ENCODE data around the gene HSD11B2.
A peak's percentile ranks its signal among the peaks of the same experiment; 100 is the strongest.

The HSD11B2 gene

GRCh38 chr16:67393111-67393787, 37.7 kb upstream of the HSD11B2 start, which contains the start of gene TPPP3:
Gene TPPP3 (minus strand): TSS chr16:67393498. CDS start chr16:67391111, 2,387 bp downstream.
- H3K4me3 Mint-ChIP-seq: peak within 1 kb of the TSS; percentile 57 to 80
- DNase-seq: no peak
- H3K27me3 Mint-ChIP-seq: peaks cover 45 to 63% of the 10 kb centered on the region in 2 donors
- H3K4me1 Mint-ChIP-seq: peaks cover 19 to 52% of the 10 kb centered on the region in 2 donors
- ATAC-seq (replicated peaks): peak; percentile 36 to 37
- peak within 1 kb of the TSS; percentile 37 for H3K27ac Mint-ChIP-seq
- no peaks in the 10 kb centered on the region for H3K36me3 Mint-ChIP-seq
- no peaks in the 10 kb centered on the region for H3K9me3 Mint-ChIP-seq

- H3K4me3 Mint-ChIP-seq: peak overlapping the region; percentile 57 to 80
- H3K27me3 Mint-ChIP-seq: peaks cover 45 to 63% of the 10 kb centered on the region in 2 donors
- H3K9me3 Mint-ChIP-seq: no peaks in the 10 kb centered on the region
- DNase-seq (no peak), ATAC-seq (replicated peaks) (no peak)
- peak overlapping the region; percentile 3 for H3K27ac Mint-ChIP-seq
- no peaks in the 10 kb centered on the region for H3K36me3 Mint-ChIP-seq
- peaks cover 19 to 52% of the 10 kb centered on the region in 2 donors for H3K4me1 Mint-ChIP-seq
Observed at GRCh38 chr16:67393788-67394154, 37.1 kb upstream of the HSD11B2 start.

- Mint-ChIP-seq H3K4me3 (peak overlapping the region; percentile 54 to 80), H3K27me3 (peaks cover 45 to 63% of the 10 kb centered on the region in 2 donors), H3K36me3 (no peaks in the 10 kb centered on the region), H3K9me3 (no peaks in the 10 kb centered on the region), H3K4me1 (peaks cover 21 to 52% of the 10 kb centered on the region in 2 donors), H3K27ac (peak overlapping the region; percentile 3)
- ATAC-seq (replicated peaks): peak in 1 of 2 donors; percentile 33
- no peak for DNase-seq
Observed at GRCh38 chr16:67394155-67395104, 36.5 kb upstream of the HSD11B2 start.

GRCh38 chr16:67395105-67395457, 35.8 kb upstream of the HSD11B2 start:
- no peak overlapping the region for H3K4me3 Mint-ChIP-seq
- H3K27me3 Mint-ChIP-seq: peaks cover 45 to 63% of the 10 kb centered on the region in 2 donors
- no peak for DNase-seq
- no peaks in the 10 kb centered on the region for H3K9me3 Mint-ChIP-seq
- no peak for ATAC-seq (replicated peaks)
- H3K27ac Mint-ChIP-seq: no peak overlapping the region
- peaks cover 16 to 49% of the 10 kb centered on the region in 2 donors for H3K4me1 Mint-ChIP-seq
- H3K36me3 Mint-ChIP-seq: no peaks in the 10 kb centered on the region

GRCh38 chr16:67395458-67396158, 35.3 kb upstream of the HSD11B2 start:
- H3K4me3 Mint-ChIP-seq: no peak overlapping the region
- peaks cover 11 to 44% of the 10 kb centered on the region in 2 donors for H3K4me1 Mint-ChIP-seq
- no peak for ATAC-seq (replicated peaks)
- no peak for DNase-seq
- H3K27me3 Mint-ChIP-seq: peaks cover 40 to 60% of the 10 kb centered on the region in 2 donors
- no peaks in the 10 kb centered on the region for H3K36me3 Mint-ChIP-seq
- no peaks in the 10 kb centered on the region for H3K9me3 Mint-ChIP-seq
- H3K27ac Mint-ChIP-seq: no peak overlapping the region

- Mint-ChIP-seq H3K36me3 (no peaks in the 10 kb centered on the region), H3K4me1 (peaks cover 6 to 36% of the 10 kb centered on the region in 2 donors), H3K27ac (no peak overlapping the region), H3K27me3 (peaks cover 34 to 52% of the 10 kb centered on the region in 2 donors), H3K9me3 (no peaks in the 10 kb centered on the region), H3K4me3 (no peak overlapping the region)
- ATAC-seq (replicated peaks): no peak
- DNase-seq: no peak
Observed at GRCh38 chr16:67396159-67397035, 34.5 kb upstream of the HSD11B2 start.

GRCh38 chr16:67397036-67397801, 33.7 kb upstream of the HSD11B2 start:
- Mint-ChIP-seq H3K4me3 (no peak overlapping the region), H3K27me3 (peaks cover 27 to 50% of the 10 kb centered on the region in 2 donors)
- no peak for DNase-seq

GRCh38 chr16:67397812-67398545, 32.9 kb upstream of the HSD11B2 start:
- no peak for ATAC-seq (replicated peaks)
- peaks cover 21 to 50% of the 10 kb centered on the region in 2 donors for H3K27me3 Mint-ChIP-seq
- H3K9me3 Mint-ChIP-seq: no peaks in the 10 kb centered on the region
- H3K36me3 Mint-ChIP-seq: no peaks in the 10 kb centered on the region
- H3K4me3 Mint-ChIP-seq: no peak overlapping the region
- no peak overlapping the region for H3K27ac Mint-ChIP-seq
- peaks cover 6 to 29% of the 10 kb centered on the region in 2 donors for H3K4me1 Mint-ChIP-seq
- DNase-seq: no peak

More at GRCh38 chr16:67397036-67397801, 33.7 kb upstream of the HSD11B2 start:
- no peaks in the 10 kb centered on the region for H3K9me3 Mint-ChIP-seq
- peaks cover 6 to 34% of the 10 kb centered on the region in 2 donors for H3K4me1 Mint-ChIP-seq
- H3K27ac Mint-ChIP-seq: no peak overlapping the region
- no peak for ATAC-seq (replicated peaks)
- no peaks in the 10 kb centered on the region for H3K36me3 Mint-ChIP-seq

- no peak overlapping the region for H3K27ac Mint-ChIP-seq
- H3K27me3 Mint-ChIP-seq: peaks cover 19 to 47% of the 10 kb centered on the region in 2 donors
- H3K4me1 Mint-ChIP-seq: peaks cover 6 to 25% of the 10 kb centered on the region in 2 donors
- no peaks in the 10 kb centered on the region for H3K9me3 Mint-ChIP-seq
- H3K36me3 Mint-ChIP-seq: no peaks in the 10 kb centered on the region
- no peak for ATAC-seq (replicated peaks)
- no peak overlapping the region for H3K4me3 Mint-ChIP-seq
- DNase-seq: no peak
Observed at GRCh38 chr16:67398546-67399217, 32.2 kb upstream of the HSD11B2 start.

GRCh38 chr16:67399218-67399733, 31.6 kb upstream of the HSD11B2 start:
- Mint-ChIP-seq H3K27me3 (peaks cover 17 to 41% of the 10 kb centered on the region in 2 donors), H3K36me3 (no peaks in the 10 kb centered on the region), H3K4me3 (no peak overlapping the region), H3K9me3 (no peaks in the 10 kb centered on the region), H3K27ac (no peak overlapping the region), H3K4me1 (peaks cover 3 to 19% of the 10 kb centered on the region in 2 donors)
- ATAC-seq (replicated peaks): peak; percentile 83 to 86
- DNase-seq: peak; percentile 23

GRCh38 chr16:67399749-67400704, 30.9 kb upstream of the HSD11B2 start:
- Mint-ChIP-seq H3K4me1 (peaks cover 2 to 12% of the 10 kb centered on the region in 2 donors), H3K4me3 (no peak overlapping the region), H3K27me3 (peaks cover 13 to 35% of the 10 kb centered on the region in 2 donors), H3K9me3 (no peaks in the 10 kb centered on the region), H3K27ac (no peak overlapping the region), H3K36me3 (no peaks in the 10 kb centered on the region)
- DNase-seq (no peak), ATAC-seq (replicated peaks) (peak in 1 of 2 donors; percentile 5)
